IMR-90 (cell line): ENCODE data around the gene AUTS2. TPM values are rescaled to one million over a fixed set of nuclear protein-coding genes. Genes with fewer than 3 reads are reported as not detected.

Experiments used
- ATAC-seq: fragments of 200-7000 bp; cut with Tn5 transposase; 2 replicates; pipeline ENCODE4 v1.9.1; 2020; ENCODE audit warnings: low read depth, mild to moderate bottlenecking, moderate library complexity
- BruUV-seq: library from RNA; stranded (reverse); fragments of 400-500 nt; replicated peaks from 2 replicates; lab custom pipeline; 2021; lab: Mats Ljungman, UMichigan
- CTCF ChIA-PET: fragments of 300-600 bp; formaldehyde crosslinking; extraction: SDS; loops from one replicate; lab custom pipeline; 2021; ENCODE audit warnings: antibody characterized with exemption; lab: Yijun Ruan, JAX
- POLR2A ChIA-PET: fragments of 300-600 bp; sonication (Branson Sonifier 250); formaldehyde crosslinking; loops from one replicate; lab custom pipeline; 2022; ENCODE audit warnings: antibody characterized with exemption; ENCODE audit not compliant: unreplicated experiment; lab: Charles Lee
- DNase-seq: peaks from one replicate; pipeline ENCODE4 v3.0.0; 2013
- H2AFZ ChIP-seq: replicated peaks from 2 replicates; pipeline ENCODE3; 2013; ENCODE audit warnings: low read length, mild to moderate bottlenecking; ENCODE audit not compliant: poor library complexity
- H2AK5ac ChIP-seq: 2 replicates; pipeline ENCODE4 v1.6.1; 2013; ENCODE audit warnings: low read depth, low read length, inconsistent platforms
- H2AK9ac ChIP-seq: replicated peaks from 2 replicates; pipeline ENCODE3; 2013; ENCODE audit warnings: mild to moderate bottlenecking, low read depth, low read length, moderate library complexity; ENCODE audit not compliant: poor library complexity
- H2BK120ac ChIP-seq: 2 replicates; pipeline ENCODE4 v1.6.1; 2013; ENCODE audit warnings: low read depth, low read length, inconsistent platforms
- H2BK15ac ChIP-seq: 3 replicates; pipeline ENCODE4 v1.6.1; 2013; ENCODE audit warnings: low read depth, low read length, inconsistent platforms
- H2BK20ac ChIP-seq: 2 replicates; pipeline ENCODE4 v1.6.1; 2013; ENCODE audit warnings: low read depth, mild to moderate bottlenecking, inconsistent platforms, low read length, moderate library complexity
- H2BK5ac ChIP-seq: 2 replicates; pipeline ENCODE4 v1.6.1; 2013; ENCODE audit warnings: mild to moderate bottlenecking, low read depth, low read length, inconsistent platforms; ENCODE audit not compliant: poor library complexity, severe bottlenecking
- H3K14ac ChIP-seq: replicated peaks from 2 replicates; pipeline ENCODE4 v1.6.1; 2013; ENCODE audit warnings: low read depth, low read length, inconsistent platforms
- H3K18ac ChIP-seq: 2 replicates; pipeline ENCODE4 v1.6.1; 2013; ENCODE audit warnings: low read depth, low read length, control low read depth
- H3K23ac ChIP-seq: 2 replicates; pipeline ENCODE4 v1.6.1; 2013; ENCODE audit warnings: low read depth, low read length, inconsistent platforms
- H3K27ac ChIP-seq: 2 replicates; pipeline ENCODE4 v1.5.1; 2013; ENCODE audit warnings: mild to moderate bottlenecking, control low read depth, low read length; ENCODE audit not compliant: insufficient read depth
- H3K27me3 ChIP-seq: 2 replicates; pipeline ENCODE4 v1.6.1; 2013; ENCODE audit warnings: low read length; ENCODE audit not compliant: control insufficient read depth, insufficient read depth
- H3K36me3 ChIP-seq: 2 replicates; pipeline ENCODE4 v1.6.1; 2013; ENCODE audit warnings: low read length, mixed read lengths; ENCODE audit not compliant: control insufficient read depth, insufficient read depth
- H3K4ac ChIP-seq: 2 replicates; pipeline ENCODE4 v1.6.1; 2013; ENCODE audit warnings: low read depth, low read length, inconsistent platforms
- H3K4me1 ChIP-seq: 2 replicates; pipeline ENCODE4 v1.6.1; 2013; ENCODE audit warnings: low read length, mixed read lengths; ENCODE audit not compliant: control insufficient read depth, insufficient read depth
- H3K4me2 ChIP-seq: 2 replicates; pipeline ENCODE4 v1.6.1; 2013; ENCODE audit warnings: low read depth, mild to moderate bottlenecking, control low read depth, low read length, moderate library complexity
- H3K4me3 ChIP-seq: 2 replicates; pipeline ENCODE4 v1.5.1; 2013; ENCODE audit warnings: low read depth, mild to moderate bottlenecking, control low read depth, low read length, moderate library complexity; ENCODE audit not compliant: insufficient read depth
- H3K56ac ChIP-seq: 2 replicates; pipeline ENCODE4 v1.6.1; 2013; ENCODE audit warnings: low read length, inconsistent platforms; ENCODE audit not compliant: insufficient read depth; ENCODE audit errors: extremely low read depth
- H3K79me1 ChIP-seq, 2 experiments: 2 replicates each; pipeline ENCODE4 v1.6.1; 2013; ENCODE audit warnings: low read length in 2 of 2, inconsistent platforms in 1 of 2, low read depth in 1 of 2
- H3K9ac ChIP-seq: 2 replicates; pipeline ENCODE4 v1.6.1; 2013; ENCODE audit warnings: low read depth, low read length, control low read depth
- H3K9me1 ChIP-seq: 2 replicates; pipeline ENCODE4 v1.6.1; 2013; ENCODE audit warnings: low read length, inconsistent platforms; ENCODE audit not compliant: insufficient read depth
- H3K9me3 ChIP-seq: 2 replicates; pipeline ENCODE4 v1.6.1; 2013; ENCODE audit warnings: low read length; ENCODE audit not compliant: control insufficient read depth, insufficient read depth
- H4K20me1 ChIP-seq: 2 replicates; pipeline ENCODE4 v1.6.1; 2013; ENCODE audit warnings: low read length, inconsistent platforms; ENCODE audit not compliant: insufficient read depth
- H4K5ac ChIP-seq: 2 replicates; pipeline ENCODE4 v1.6.1; 2013; ENCODE audit warnings: mild to moderate bottlenecking, low read depth, low read length, control low read depth
- H4K8ac ChIP-seq, 2 experiments: 2 replicates each; pipeline ENCODE4 v1.6.1; 2013; ENCODE audit warnings: low read depth in 2 of 2, low read length in 2 of 2, control low read depth in 1 of 2, inconsistent platforms in 1 of 2
- H4K91ac ChIP-seq: 2 replicates; pipeline ENCODE4 v1.6.1; 2013; ENCODE audit warnings: low read depth, low read length, inconsistent platforms; ENCODE audit not compliant: insufficient read depth
- MAFK ChIP-seq: IDR thresholded peaks from 2 replicates; pipeline ENCODE4 v1.6.1; 2012; ENCODE audit warnings: low read depth, low read length, improper control_type of control experiment
- RCOR1 ChIP-seq: IDR thresholded peaks from 2 replicates; pipeline ENCODE4 v1.6.1; 2012; ENCODE audit warnings: mild to moderate bottlenecking, low read length, improper control_type of control experiment; ENCODE audit not compliant: insufficient replicate concordance
- whole genome bisulfite sequencing, 2 experiments: methylation state at CpG; one replicate each; pipeline versions ENCODE4 v1.1.5 to v1.1.7; 2013; ENCODE audit warnings: missing lambda C conversion rate in 2 of 2; ENCODE audit not compliant: insufficient read length in 1 of 2; ENCODE audit errors: extremely low coverage in 2 of 2; 5-methylcytosine and 5-hydroxymethylcytosine counted together
- dilution Hi-C: fragments of 300-500 bp; cut with HindIII; formaldehyde crosslinking; loops from one replicate; pipeline ENCODE4 v1.14.3; 2018; ENCODE audit warnings: low sequenced_read_pairs; ENCODE audit not compliant: unreplicated experiment
- in situ Hi-C: fragments of 300-500 bp; cut with MboI; formaldehyde crosslinking; loops from 3 replicates; pipeline ENCODE4 v1.14.3; 2019; ENCODE audit warnings: low sequenced_read_pairs, inconsistent platforms, mixed read lengths
- intact Hi-C: fragments of 100-400 bp; cut with micrococcal nuclease; formaldehyde crosslinking; loops from 2 replicates; pipeline ENCODE4 v1.10.0; 2022
- polyA plus RNA-seq, 3 experiments: library from polyadenylated mRNA; depleted of rRNA; stranded (reverse); fragments of >200 nt; gene quantifications; 2 replicates each; pipeline ENCODE4 v1.2.3, GENCODE V29; 2012; ENCODE audit warnings: low replicate concordance in 1 of 3
- total RNA-seq: library from RNA; depleted of rRNA; stranded (reverse); fragments of >200 nt; gene quantifications from 2 replicates; pipeline ENCODE4 v1.2.3, GENCODE V29; 2012
- TF ChIP-seq, protein P1 (sequence below): fragments of 150-350 bp; IDR thresholded peaks from 2 replicates; pipeline ENCODE4 v1.6.1; 2016; ENCODE audit warnings: low read depth, mild to moderate bottlenecking, low read length, moderate library complexity, borderline replicate concordance
- TF ChIP-seq, protein P2 (sequence below): fragments of 150-350 bp; IDR thresholded peaks from 2 replicates; pipeline ENCODE4 v1.6.1; 2017; ENCODE audit warnings: mild to moderate bottlenecking, antibody characterized with exemption, low read length, low read depth

Gene AUTS2
- total and polyA plus RNA-seq, 2 of the 4 experiments (the other 2 are of a cell fraction), result 0.90 to 3.0 TPM

DNA sequence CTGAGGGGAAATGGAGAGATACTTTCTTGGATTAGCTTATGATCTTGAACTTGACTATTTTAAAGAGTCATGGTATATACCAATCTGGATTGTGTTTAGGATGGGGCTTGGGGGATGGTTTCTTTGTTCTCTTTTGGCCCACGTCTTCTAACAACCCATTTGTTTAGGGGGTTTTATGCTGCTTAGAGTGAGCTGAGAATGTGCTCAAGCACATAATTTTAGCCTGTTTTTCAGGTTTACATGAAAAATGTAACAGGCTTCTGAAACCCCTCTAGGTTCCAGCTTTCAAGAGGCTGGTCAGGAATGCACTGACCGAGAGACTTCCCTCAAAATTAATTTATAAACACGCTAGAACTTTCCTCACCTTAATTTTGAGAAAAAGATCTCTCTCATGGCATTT is 94.3 kb downstream of the AUTS2 start:
- H3K9me3 ChIP-seq, result peaks cover 2% of the 10 kb centered on the region; the same call in 1 of the 2 replicates
- no peak overlapping the region for H3K23ac ChIP-seq
- H2BK120ac ChIP-seq, result no peak overlapping the region
- H3K18ac ChIP-seq, result no peak overlapping the region
- no peak overlapping the region for H2BK15ac ChIP-seq
- no peak overlapping the region for H4K91ac ChIP-seq
- H3K4me3 ChIP-seq, result no peak overlapping the region
- intact Hi-C loops (no loop called here), dilution Hi-C loops (no loop called here), in situ Hi-C loops (no loop called here)
- no peak overlapping the region for H3K27ac ChIP-seq
- no peaks in the 10 kb centered on the region for H3K4me1 ChIP-seq
- no peak overlapping the region for H4K8ac ChIP-seq
- H3K4me2 ChIP-seq, result no peak overlapping the region
- H4K20me1 ChIP-seq, result no peaks in the 10 kb centered on the region
- no peak overlapping the region for H4K5ac ChIP-seq
- H2AK9ac ChIP-seq, result no peak overlapping the region
- no peak overlapping the region for H3K4ac ChIP-seq
- no peak overlapping the region for H3K14ac ChIP-seq
- CTCF ChIA-PET, result no interaction called here
- POLR2A ChIA-PET, result no interaction called here
- no peaks in the 10 kb centered on the region for H3K27me3 ChIP-seq
- no peaks in the 10 kb centered on the region for H3K36me3 ChIP-seq
- no peak overlapping the region for H3K56ac ChIP-seq
- no peak overlapping the region for H2AK5ac ChIP-seq
- no TSS peak for BruUV-seq
- no peak overlapping the region for H2AFZ ChIP-seq
- no CpG with 5 or more reads among the region's 3 CpGs for WGBS, 2 experiments
- H3K9me1 ChIP-seq, result no peaks in the 10 kb centered on the region
- no peak for DNase-seq
- TF ChIP-seq, protein P1, sequence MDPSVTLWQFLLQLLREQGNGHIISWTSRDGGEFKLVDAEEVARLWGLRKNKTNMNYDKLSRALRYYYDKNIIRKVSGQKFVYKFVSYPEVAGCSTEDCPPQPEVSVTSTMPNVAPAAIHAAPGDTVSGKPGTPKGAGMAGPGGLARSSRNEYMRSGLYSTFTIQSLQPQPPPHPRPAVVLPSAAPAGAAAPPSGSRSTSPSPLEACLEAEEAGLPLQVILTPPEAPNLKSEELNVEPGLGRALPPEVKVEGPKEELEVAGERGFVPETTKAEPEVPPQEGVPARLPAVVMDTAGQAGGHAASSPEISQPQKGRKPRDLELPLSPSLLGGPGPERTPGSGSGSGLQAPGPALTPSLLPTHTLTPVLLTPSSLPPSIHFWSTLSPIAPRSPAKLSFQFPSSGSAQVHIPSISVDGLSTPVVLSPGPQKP, result no peak
- TF ChIP-seq, protein P2, sequence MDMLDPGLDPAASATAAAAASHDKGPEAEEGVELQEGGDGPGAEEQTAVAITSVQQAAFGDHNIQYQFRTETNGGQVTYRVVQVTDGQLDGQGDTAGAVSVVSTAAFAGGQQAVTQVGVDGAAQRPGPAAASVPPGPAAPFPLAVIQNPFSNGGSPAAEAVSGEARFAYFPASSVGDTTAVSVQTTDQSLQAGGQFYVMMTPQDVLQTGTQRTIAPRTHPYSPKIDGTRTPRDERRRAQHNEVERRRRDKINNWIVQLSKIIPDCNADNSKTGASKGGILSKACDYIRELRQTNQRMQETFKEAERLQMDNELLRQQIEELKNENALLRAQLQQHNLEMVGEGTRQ, result no peak
- TF ChIP-seq RCOR1 (no peak), MAFK (no peak)
- H2BK5ac ChIP-seq, result no peak overlapping the region
- no peak for ATAC-seq
- H3K9ac ChIP-seq, result no peak overlapping the region
- H2BK20ac ChIP-seq, result no peak overlapping the region
- H3K79me1 ChIP-seq, result no peaks in the 10 kb centered on the region
